ENCODE measurements around the gene TP63.

GRCh38 chr3:189684317-189684716, 53.1 kb downstream of the TP63 start:
- TF ChIP-seq POLR2A (IDR thresholded peaks at IDR 0.05) = no peak
- TF ChIP-seq CTCF (IDR thresholded peaks at IDR 0.05) = no peak
- no peak for TF ChIP-seq POLR2AphosphoS5 (IDR thresholded peaks at IDR 0.05)
- no peak for TF ChIP-seq EP300 (IDR thresholded peaks at IDR 0.05)
